Lung microvascular endothelial cell (primary cell): ENCODE measurements around the gene RTN3. TPM values are rescaled to one million over a fixed set of nuclear protein-coding genes. Genes with fewer than 3 reads are reported as not detected.
"Not testable (repeated sequence)": the region's sequence is repeated elsewhere in the genome, so short reads cannot be mapped to it uniquely, and the experiment has no call there.

Source experiments
- DNase-seq, 2 donors: peaks; one replicate each; pipeline versions ENCODE4 v3.0.0 to v3.0.0-alpha.2; 2010; ENCODE audit warnings: low read depth in 2 of 2
- total RNA-seq: library from RNA; depleted of rRNA; stranded (reverse); fragments of >200 nt; gene quantifications from 2 replicates; pipeline ENCODE4 v1.2.1, GENCODE V29; 2014

The RTN3 gene
- total RNA-seq, 1 donor from 2014 or later: 49.8 TPM

DNA sequence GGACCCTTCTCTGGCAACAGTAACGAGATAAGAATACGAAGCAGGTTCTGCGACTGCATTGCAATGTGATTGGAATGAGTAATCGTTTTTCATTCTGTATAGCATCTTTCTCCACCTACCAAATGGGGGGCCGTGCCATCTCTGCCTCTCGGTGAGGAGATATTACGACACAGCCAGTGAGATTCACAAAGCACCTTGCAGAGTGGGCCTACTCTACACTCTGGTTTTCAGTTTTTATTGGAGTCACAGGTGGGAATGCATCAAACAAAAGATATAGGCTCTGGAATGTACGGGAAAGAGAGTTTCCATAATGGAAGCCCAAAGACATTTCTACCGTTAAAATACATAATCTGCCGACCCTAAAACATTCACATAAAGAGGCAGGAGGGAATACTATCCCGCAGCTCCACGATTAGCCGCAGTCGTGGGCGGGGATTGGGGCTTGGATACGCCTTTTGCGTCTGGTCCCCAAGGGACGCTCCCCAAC lies 423 bp upstream of the RTN3 start:
- no peak for DNase-seq

DNA sequence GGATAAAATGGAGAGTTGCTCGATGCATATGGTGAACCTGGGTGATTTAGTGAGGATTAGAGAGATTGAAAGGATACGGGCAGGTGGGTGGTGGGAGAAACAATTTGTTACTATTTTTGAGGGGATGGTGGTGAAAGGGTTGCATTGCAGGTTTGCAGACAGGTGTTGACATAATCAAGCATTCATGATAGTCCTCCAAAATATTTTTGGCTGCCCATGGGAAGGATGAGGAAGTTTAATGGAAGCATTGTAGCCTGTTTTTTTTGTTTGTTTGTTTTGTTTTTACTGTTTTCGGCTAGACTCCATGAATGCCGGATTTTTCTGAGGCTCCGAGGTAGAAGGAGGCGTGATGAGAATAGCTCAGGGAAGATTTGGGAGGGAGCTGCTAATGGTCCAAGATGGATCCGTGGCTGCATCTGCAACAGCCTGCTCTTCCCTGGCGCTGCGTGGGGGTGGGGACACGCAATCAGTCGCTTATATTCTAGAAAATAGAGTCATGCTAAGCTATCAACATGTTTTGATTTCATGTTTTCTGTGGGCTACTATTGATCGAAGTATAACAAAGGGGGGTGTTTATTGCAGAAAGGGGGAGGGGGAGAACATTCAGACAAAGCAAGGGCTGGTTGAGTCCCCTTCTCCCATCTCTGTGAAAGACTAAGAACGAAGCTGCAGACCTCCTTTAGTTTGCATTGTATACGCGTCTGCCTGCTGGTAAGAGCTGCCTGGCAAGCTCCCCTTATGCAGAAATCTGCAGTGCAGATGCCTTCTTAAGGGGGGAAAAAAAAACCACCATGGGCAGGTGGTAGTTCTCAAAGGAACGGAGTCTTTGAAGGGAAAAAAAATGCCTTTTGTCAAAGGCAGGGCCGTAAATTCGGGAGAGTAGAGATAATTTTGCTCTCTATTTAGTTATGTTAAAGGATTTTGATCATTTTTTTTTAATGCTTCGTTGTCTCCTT lies 1.0 kb downstream of the RTN3 start:
- peak; percentile 32 to 38 for DNase-seq

DNA sequence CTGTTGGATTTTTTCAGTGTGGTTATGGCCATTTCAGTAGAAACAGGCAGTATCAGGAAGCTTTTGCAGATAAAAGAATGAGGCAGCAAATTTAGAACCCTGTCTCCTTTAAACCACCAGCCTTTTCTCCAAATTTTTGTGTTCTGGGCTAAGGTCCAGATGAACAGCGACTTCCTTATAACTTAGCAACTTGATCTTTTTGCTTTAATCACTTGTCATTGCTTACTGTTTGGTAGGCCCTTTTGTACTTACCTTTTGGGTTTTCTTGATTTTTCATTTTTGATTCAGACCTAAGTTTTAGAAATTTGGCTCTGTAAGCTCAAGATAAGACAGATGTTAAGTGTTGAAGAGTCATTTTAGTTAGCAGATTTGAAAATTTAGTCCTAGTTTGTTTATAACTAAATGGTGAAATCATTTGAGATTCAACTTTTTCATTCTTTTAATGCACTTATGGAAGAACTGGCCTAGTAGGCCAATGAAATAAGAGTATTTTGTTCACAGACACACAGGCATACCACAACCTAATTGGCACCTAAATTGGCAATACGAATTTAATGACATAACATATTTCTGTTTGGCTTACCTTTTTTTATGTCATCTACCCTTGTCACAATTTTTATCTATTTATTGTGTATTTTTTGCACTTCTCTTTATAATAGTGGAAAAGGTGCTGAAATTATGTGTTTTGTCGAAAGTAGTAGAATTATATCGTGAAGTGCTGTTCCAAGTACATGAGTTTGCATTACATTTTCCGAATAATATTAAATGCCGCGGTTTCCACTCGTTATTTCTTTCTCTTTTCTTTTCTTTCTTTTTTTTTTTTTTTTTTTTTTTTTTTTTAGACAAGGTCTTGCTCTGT lies 2.1 kb downstream of the RTN3 start:
- peak in 1 of 2 donors; percentile 19 for DNase-seq

DNA sequence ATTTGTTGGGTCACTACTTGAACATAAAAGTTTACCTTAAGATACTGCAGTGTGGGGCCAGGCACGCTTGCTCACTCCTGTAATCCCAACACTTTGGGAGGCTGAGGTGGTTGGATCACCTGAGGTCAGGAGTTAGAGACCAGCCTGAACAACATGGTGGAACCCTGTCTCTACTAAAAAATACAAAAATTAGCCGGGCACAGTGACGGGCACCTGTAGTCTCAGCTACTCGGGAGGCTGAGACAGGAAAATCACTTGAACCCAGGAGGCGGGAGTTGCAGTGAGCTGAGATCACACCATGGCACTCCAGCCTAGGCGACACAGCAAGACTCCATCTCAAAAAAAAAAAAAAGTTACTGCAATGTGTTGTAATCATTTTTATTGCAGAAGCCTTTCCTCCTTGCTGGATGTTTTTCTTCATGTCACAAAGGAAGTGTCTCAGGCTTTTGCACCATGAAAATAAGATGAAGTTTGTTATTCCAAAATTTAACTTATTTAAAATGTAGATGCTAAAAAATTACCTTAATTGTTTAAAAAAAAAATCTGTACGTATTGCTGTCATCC lies 3.9 kb downstream of the RTN3 start:
- DNase-seq: not testable (repeated sequence)

DNA sequence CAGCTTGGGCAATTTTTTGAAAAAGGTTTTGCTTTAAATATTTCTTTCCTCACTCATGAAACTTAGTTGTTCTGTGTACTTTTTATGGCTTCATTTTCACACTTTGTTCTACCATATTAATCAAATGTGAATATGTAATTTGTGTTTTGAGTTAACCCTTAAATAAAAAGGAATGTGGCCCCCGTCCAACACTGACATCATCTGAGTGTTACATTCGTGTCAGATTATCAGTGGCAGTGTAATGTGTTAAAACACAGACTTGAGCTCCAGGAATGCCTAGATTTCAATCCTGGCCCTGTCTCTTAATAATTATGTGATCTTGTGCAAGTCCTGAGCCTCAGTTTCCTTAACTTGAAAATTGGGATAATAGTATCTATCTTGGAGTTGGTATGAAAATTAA lies 5.6 kb downstream of the RTN3 start:
- no peak for DNase-seq

DNA sequence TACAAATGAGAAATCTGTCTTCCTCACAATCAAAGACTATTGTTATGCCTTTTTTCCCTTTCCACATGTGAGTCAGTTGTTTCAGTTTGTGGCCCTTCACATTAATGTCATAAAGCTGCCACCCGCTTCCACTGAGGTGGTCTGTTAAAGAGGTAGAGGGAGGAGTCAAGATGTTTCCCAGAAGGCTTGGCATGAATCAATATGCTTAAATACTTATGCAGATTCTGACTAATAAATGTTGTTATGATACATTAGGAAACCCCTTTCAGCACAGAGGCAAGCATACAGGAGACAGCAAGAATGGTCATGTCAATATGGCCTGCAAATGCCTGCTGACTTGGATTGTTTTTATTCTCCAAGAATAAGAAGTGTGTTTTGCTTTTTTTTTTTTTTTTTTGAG lies 6.5 kb downstream of the RTN3 start:
- no peak for DNase-seq

DNA sequence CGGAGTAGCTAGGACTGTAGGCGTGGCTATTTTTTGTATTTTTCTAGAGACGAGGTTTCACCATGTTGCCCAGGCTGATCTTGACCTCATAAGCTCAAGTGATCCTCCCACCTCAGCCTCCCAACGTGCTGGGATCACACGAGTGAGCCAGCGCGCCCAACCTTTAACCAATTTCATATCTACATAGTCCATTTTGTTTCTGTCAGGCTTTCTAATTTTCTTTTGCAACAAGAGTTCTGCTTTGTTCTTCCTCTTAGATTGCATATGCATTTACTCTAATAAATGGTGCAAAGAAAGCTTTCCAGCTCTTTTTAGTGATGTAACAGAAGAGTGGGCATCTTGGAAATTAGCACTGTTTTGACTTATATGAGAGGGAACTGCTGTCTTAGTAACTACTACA lies 13.3 kb downstream of the RTN3 start:
- DNase-seq: no peak

DNA sequence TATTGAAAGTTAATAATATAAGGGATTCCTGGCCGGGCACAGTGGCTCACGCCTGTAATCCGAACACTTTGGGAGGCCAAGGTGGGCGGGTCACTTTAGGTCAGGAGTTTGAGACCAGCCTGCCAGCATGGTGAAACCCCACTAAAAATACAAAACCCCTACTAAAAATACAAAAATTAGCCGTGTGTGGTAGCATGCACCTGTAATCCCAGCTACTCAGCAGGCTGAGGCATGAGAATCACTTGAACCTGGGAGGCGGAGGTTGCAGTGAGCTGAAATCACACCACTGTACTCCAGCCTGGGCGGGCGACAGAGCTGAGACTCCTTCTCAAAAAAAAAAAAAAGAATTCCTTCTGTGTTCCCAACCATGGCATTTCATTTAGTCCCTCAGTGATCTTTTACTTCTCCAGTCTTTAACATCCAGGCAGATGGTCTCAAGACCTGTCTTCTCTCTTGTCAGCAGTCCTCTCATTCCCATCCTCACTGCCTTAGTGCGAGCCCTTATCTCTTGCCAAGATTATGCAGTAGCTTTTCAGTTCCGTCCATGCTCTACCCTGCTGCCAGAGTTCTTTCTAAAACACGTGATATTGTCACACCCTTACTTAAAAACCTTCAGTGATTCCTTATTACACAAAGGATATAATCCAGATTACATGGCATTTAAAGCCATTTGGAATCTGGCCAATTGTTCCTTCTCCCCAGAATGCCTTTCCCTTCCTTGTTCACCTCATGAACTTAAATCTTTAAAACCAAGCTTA lies 17.9 kb downstream of the RTN3 start:
- DNase-seq: no peak

DNA sequence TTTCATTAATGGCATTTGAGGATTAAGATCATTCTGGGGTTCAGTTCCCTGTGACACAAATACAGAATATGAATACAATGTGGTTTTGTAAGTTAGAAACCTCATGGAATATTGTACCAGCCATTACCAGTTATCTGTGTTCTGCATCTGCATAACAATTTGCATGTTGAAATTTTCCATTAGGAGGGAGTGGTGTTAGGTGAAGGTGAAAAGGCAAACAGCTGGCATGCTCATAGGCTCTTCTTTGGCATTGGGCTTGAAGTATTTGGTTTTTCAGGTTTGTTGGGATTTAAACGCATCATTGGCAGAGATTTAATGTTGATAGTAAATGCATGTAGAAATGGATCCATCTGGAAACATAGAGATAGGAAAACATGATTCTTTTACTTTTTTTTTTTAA lies 18.6 kb downstream of the RTN3 start:
- DNase-seq: peak in 1 of 2 donors; percentile 50

DNA sequence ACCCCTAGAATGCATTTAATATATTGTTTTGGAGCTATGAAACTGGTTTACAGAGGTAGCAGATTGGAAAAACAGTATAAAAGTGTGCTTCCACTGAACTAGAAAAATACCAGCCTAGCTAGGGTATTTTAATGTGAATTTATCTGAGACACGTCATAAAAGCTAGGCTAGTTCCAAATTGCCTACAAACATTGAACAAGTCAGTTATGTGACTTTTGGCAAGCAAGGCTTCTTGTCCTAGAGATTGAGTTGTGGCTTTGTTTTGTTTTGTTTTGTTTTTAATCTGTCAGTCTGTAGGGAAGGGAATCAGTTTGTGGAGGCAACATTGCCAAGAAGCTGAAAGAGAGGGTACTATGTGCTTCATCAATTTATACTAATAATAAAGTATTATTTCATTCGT lies 24.2 kb downstream of the RTN3 start:
- peak in 1 of 2 donors; percentile 6 for DNase-seq

DNA sequence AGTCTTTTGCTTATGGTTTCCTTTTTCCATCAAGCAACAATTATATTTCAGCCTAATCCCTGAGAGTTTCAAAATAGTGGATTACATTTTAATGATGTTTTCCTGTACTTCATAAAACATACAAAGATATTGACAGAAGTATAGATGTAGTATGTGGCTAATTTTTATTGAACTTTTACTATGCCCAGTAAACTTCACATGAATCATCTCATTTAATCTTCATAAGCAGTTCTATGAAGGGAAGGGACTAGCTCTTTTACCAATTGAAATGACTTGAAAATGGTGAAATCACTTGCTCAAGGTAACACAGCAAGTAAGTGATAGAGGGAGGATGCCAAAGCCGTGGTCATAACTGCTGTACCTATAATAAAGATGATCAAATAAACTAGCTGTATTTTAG lies 27.5 kb downstream of the RTN3 start:
- DNase-seq: no peak

DNA sequence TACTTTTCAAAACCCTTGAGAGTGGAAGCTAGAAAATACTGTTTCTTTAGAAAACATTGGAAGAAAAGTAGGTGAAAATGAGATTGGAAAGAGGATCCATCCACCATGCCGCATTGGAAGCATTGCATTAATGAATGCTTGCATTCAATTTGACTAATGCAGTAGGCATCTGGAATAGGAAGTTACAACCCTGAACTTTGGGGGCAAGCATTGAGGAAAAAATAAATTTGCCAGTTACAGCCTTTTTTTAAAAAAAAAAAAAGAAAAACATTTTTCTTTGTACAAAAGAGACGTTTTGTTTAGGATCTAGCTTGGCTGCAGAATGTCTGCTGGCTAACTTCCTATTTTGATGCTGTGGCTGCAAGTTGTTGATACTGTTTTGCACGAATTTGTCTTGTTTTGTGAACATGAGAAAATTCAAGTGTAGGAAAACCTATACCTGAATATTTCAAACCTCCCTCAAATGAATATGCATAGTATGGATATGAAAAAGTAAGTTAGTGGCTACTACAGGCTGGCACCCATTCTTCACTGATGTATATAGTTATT lies 28.1 kb downstream of the RTN3 start:
- peak; percentile 26 to 39 for DNase-seq

DNA sequence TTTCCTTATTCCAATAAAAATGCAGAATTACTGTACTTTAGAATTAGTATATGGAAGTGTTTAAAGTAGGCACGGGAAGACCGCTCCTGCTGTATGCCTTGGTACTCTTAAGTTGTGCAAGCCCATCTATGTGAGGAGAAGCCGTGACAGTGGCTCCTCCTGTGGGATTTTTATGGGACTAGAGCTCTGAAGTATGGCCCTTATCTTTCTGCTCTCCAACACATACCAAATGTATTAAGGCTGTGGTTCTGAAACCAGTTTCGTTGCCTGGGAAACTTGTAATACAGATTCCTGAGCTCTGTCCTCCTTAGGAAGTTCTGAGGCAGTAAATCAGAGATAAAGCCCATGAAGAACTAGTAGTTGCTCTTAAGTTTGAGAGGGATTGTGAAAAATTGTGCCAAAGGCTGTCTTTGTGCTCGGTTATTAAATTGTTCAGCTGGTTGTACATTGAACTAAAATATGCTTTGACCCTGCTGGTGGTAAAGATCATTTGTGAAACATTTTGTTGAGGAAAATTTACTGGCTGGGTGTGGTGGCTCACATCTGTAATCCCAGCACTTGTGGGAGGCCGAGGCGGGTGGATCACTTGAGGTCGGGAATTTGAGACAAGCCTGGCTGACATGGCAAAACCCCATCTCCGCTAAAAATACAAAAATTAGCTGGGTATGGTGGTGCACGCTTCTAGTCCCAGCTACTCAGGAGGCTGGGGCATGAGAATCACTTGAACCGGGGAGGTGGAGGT lies 29.3 kb downstream of the RTN3 start:
- peak in 1 of 2 donors; percentile 28 for DNase-seq

DNA sequence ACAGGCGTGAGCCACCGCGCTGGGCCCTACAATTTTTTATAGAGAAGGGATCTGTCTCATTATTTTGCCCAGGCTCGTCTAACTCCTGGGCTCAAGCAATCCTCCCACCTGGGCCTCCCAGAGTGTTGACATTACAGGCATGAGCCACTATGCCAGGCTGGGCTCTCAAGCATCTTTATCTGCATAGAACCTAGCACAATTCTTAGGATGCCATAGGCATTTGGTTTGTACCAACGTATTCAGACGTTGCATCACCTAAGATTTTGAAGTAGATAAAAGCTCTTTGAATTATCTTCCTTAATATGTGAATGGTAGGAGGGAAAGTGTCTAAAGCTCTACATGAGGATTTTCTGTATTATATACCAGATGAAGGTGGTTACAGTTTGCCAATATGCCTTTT lies 30.5 kb downstream of the RTN3 start:
- no peak for DNase-seq

DNA sequence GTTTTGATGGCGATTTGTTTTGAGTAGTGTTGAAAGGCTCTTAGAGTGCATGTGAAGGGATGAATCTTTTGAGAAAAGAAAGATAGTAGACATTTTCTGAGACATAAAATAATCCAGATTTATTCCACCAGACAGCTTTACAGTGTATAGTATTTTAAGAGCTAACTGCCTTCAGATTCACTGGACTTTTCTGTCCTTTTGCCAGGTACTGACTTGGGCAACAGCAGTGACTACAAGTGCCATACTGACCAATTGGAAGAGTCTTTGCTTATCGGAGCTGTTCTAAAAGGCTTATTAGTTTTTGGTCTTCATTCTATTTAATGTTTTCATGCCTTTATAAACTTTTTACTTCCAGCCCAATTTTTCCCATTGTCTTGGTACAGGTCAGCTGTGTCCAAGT lies 32.5 kb downstream of the RTN3 start:
- no peak for DNase-seq

DNA sequence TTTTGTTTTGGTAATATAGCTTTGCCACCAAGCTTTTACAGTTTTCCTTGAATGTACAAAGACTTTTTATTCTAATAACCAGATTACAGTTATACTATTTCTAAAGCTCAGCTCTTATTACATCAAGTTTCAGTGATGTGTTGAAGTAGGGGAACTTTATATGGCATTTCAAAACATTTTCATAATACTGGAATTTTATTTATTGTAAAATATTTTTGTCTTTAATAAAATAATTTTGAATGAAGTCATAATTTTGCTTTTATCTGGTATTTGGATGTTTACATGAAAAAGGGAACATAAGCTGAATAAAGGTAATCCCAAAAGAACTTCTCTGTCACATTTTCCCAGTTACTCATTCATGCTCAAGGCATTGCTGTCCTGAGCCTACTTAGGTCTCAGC lies 34.7 kb downstream of the RTN3 start:
- DNase-seq: no peak

DNA sequence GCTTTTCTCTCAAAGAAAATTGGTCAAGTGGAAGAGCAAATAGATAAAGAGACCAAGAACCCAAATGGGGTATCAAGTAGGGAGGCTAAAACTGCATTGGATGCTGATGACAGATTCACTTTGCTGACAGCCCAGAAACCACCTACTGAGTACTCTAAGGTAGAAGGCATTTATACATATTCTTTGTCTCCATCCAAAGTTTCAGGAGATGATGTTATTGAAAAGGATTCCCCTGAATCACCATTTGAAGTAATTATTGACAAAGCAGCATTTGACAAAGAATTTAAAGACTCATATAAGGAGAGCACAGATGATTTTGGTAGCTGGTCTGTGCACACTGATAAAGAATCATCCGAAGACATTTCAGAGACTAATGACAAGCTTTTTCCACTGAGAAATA lies 37.7 kb downstream of the RTN3 start:
- no peak for DNase-seq

DNA sequence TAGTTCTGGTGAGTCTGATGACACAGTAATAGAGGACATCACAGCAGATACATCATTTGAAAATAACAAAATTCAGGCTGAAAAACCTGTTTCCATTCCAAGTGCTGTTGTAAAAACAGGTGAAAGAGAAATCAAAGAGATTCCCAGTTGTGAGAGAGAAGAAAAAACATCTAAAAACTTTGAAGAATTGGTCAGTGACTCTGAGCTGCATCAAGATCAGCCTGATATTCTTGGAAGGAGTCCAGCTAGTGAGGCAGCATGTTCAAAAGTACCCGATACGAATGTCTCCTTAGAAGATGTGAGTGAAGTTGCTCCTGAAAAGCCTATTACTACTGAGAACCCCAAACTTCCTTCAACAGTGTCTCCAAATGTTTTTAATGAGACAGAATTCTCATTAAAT lies 38.7 kb downstream of the RTN3 start:
- peak in 1 of 2 donors; percentile 27 for DNase-seq

DNA sequence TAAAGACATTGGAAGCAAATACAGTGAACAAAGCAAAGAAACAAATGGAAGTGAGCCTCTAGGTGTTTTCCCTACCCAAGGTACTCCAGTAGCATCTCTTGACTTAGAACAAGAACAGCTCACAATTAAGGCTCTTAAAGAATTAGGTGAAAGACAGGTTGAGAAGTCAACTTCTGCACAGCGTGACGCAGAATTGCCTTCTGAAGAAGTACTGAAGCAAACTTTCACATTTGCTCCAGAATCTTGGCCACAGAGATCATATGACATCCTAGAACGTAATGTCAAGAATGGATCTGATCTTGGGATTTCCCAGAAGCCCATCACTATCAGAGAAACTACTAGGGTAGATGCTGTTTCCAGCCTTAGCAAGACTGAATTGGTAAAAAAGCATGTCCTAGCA lies 39.3 kb downstream of the RTN3 start:
- no peak for DNase-seq

DNA sequence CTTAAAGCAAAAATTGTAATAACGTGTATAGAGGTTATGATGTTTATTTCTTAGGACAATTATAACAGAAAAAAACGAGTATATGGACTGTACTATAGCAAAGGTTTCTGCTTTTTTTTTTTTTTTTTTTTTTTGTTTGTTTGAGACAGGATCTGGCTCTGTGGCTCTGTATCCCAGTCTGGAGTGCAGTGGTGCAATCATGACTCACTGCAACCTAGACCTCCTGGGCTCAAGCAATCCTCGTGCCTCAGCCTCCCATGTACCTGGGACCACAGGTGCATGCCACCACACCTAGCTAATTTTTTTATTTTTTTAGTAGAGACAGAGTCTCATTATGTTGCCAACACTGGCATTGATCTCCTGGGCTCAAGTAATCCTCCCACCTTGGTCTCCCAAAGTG lies 48.0 kb downstream of the RTN3 start:
- DNase-seq: no peak
